ENCODE results near the gene SCAMP5.

GRCh38 chr15:75052972-75053747, 57.8 kb downstream of the SCAMP5 start:
- no peak for TF ChIP-seq CTCF (IDR thresholded peaks at IDR 0.05)
- no peak for TF ChIP-seq POLR2A (IDR thresholded peaks at IDR 0.05)

Measured in right lobe of liver (tissue), 4 donors.